Loucy (cell line): ENCODE measurements around the gene KCNA5.

Experiments
- H2AFZ ChIP-seq: fragments of 200-600 bp; sonication (generic); 2 replicates; pipeline ENCODE4 v1.6.0; 2016; ENCODE audit warnings: antibody characterized with exemption, mild to moderate bottlenecking, low read length, moderate library complexity
- H3F3A ChIP-seq: fragments of 200-600 bp; 2 replicates; pipeline ENCODE4 v1.6.0; 2016; ENCODE audit warnings: antibody characterized with exemption, low read depth, mild to moderate bottlenecking
- H3K27me3 ChIP-seq: fragments of 200-600 bp; sonication (generic); 2 replicates; pipeline ENCODE4 v1.6.1; 2014; ENCODE audit warnings: low read length, mild to moderate bottlenecking; ENCODE audit not compliant: insufficient read depth, poor library complexity, severe bottlenecking
- H3K36me3 ChIP-seq: fragments of 200-600 bp; sonication (generic); 2 replicates; pipeline ENCODE4 v1.6.1; 2016; ENCODE audit warnings: low read length; ENCODE audit not compliant: insufficient read depth
- H3K4me1 ChIP-seq: fragments of 200-600 bp; sonication (generic); 2 replicates; pipeline ENCODE4 v1.5.1; 2014; ENCODE audit warnings: low read length, mild to moderate bottlenecking; ENCODE audit not compliant: insufficient read depth, poor library complexity, severe bottlenecking
- H3K4me2 ChIP-seq: fragments of 200-600 bp; sonication (generic); 2 replicates; pipeline ENCODE4 v1.6.0; 2014; ENCODE audit warnings: antibody characterized with exemption, low read length, low read depth, mild to moderate bottlenecking; ENCODE audit not compliant: poor library complexity, severe bottlenecking
- H3K4me3 ChIP-seq: fragments of 200-600 bp; sonication (generic); 2 replicates; pipeline ENCODE4 v1.5.1; 2014; ENCODE audit warnings: low read length, mild to moderate bottlenecking, mixed read lengths; ENCODE audit not compliant: poor library complexity, severe bottlenecking
- H3K79me2 ChIP-seq: fragments of 200-600 bp; sonication (generic); 2 replicates; pipeline ENCODE4 v1.6.1; 2014; ENCODE audit warnings: low read length; ENCODE audit not compliant: insufficient read depth
- H3K9ac ChIP-seq: fragments of 200-600 bp; sonication (generic); 2 replicates; pipeline ENCODE4 v1.6.0; 2014; ENCODE audit warnings: mild to moderate bottlenecking, low read depth, low read length, moderate library complexity; ENCODE audit not compliant: poor library complexity, severe bottlenecking
- H3K9me2 ChIP-seq: fragments of 200-600 bp; sonication (generic); replicated peaks from 2 replicates; pipeline ENCODE4 v1.6.1; 2016; ENCODE audit warnings: low read depth, low read length, mixed read lengths
- H3K9me3 ChIP-seq: fragments of 200-600 bp; sonication (generic); 2 replicates; pipeline ENCODE4 v1.6.1; 2014; ENCODE audit warnings: mild to moderate bottlenecking, antibody characterized with exemption, low read length, low read depth; ENCODE audit not compliant: insufficient read depth
- H4K20me1 ChIP-seq: fragments of 200-600 bp; sonication (generic); 2 replicates; pipeline ENCODE4 v1.6.0; 2014; ENCODE audit warnings: antibody characterized with exemption, low read length, mild to moderate bottlenecking; ENCODE audit not compliant: insufficient read depth, poor library complexity, severe bottlenecking
- CTCF ChIP-seq: fragments of 200-600 bp; sonication (generic); conservative IDR thresholded peaks from 2 replicates; pipeline ENCODE4 v1.5.1; 2014; ENCODE audit warnings: mild to moderate bottlenecking, antibody characterized with exemption, low read length
- EZH2phosphoT487 ChIP-seq: fragments of 200-600 bp; IDR thresholded peaks from 2 replicates; pipeline ENCODE4 v1.6.1; 2018; ENCODE audit warnings: antibody characterized with exemption, mild to moderate bottlenecking, moderate library complexity, borderline replicate concordance

KCNA5 gene

GRCh38 chr12:5044420-5045295 lies 979 bp downstream of the KCNA5 start:
- Histone ChIP-seq H3F3A (no peaks in the 10 kb centered on the region), H3K4me1 (no peaks in the 10 kb centered on the region), H3K9me2 (no peaks in the 10 kb centered on the region), H2AFZ (no peak overlapping the region), H3K9ac (no peak overlapping the region), H3K9me3 (no peaks in the 10 kb centered on the region), H3K79me2 (no peaks in the 10 kb centered on the region), H3K36me3 (no peaks in the 10 kb centered on the region), H3K27me3 (no peaks in the 10 kb centered on the region), H3K4me2 (no peak overlapping the region), H4K20me1 (no peaks in the 10 kb centered on the region), H3K4me3 (no peak overlapping the region)
- TF ChIP-seq EZH2phosphoT487 (no peak), CTCF (no peak)

GRCh38 chr12:5047094-5047493 lies 3.4 kb downstream of the KCNA5 start:
- TF ChIP-seq EZH2phosphoT487 (no peak), CTCF (no peak)
- H3K9ac ChIP-seq: no peak overlapping the region
- H3K4me2 ChIP-seq: no peak overlapping the region
- H3K9me2 ChIP-seq: no peaks in the 10 kb centered on the region
- H2AFZ ChIP-seq: no peak overlapping the region
- no peak overlapping the region for H3K4me3 ChIP-seq
- no peaks in the 10 kb centered on the region for H3K36me3 ChIP-seq
- no peaks in the 10 kb centered on the region for H3K79me2 ChIP-seq
- H3K4me1 ChIP-seq: no peaks in the 10 kb centered on the region
- H3K27me3 ChIP-seq: no peaks in the 10 kb centered on the region
- no peaks in the 10 kb centered on the region for H4K20me1 ChIP-seq
- H3K9me3 ChIP-seq: no peaks in the 10 kb centered on the region
- H3F3A ChIP-seq: no peaks in the 10 kb centered on the region

GRCh38 chr12:5047729-5048128 lies 4.0 kb downstream of the KCNA5 start:
- Histone ChIP-seq H3K4me3 (no peak overlapping the region), H4K20me1 (no peaks in the 10 kb centered on the region), H3F3A (no peaks in the 10 kb centered on the region), H3K79me2 (no peaks in the 10 kb centered on the region), H3K9me3 (no peaks in the 10 kb centered on the region), H3K36me3 (no peaks in the 10 kb centered on the region), H3K4me1 (no peaks in the 10 kb centered on the region), H3K27me3 (no peaks in the 10 kb centered on the region), H3K9me2 (no peaks in the 10 kb centered on the region), H3K4me2 (no peak overlapping the region), H3K9ac (no peak overlapping the region), H2AFZ (no peak overlapping the region)
- TF ChIP-seq EZH2phosphoT487 (no peak), CTCF (no peak)
